Large intestine (tissue), 12 donors: Measurements from ENCODE around the gene LRRC37B. TPM values are rescaled to one million over a fixed set of nuclear protein-coding genes. Genes with fewer than 3 reads are reported as not detected.
"Not testable (repeated sequence)": the region's sequence is repeated elsewhere in the genome, so short reads cannot be mapped to it uniquely, and the experiment has no call there.

Experiments used
- DNase-seq, 2 donors: peaks; one replicate each; pipeline versions ENCODE4 v3.0.0 to v3.0.0-alpha.2; 2013
- H3K27ac ChIP-seq: one replicate; pipeline ENCODE4 v1.5.1; 2013; ENCODE audit warnings: low read length
- H3K27me3 ChIP-seq: 2 replicates; pipeline ENCODE4 v1.6.1; 2013; ENCODE audit warnings: low read length; ENCODE audit not compliant: control insufficient read depth, insufficient read depth
- H3K36me3 ChIP-seq: 2 replicates; pipeline ENCODE4 v1.6.1; 2013; ENCODE audit warnings: low read length; ENCODE audit not compliant: control insufficient read depth, insufficient read depth
- H3K4me1 ChIP-seq: one replicate; pipeline ENCODE4 v1.6.1; 2013; ENCODE audit warnings: low read length; ENCODE audit not compliant: control insufficient read depth, insufficient read depth
- H3K4me3 ChIP-seq: one replicate; pipeline ENCODE4 v1.5.1; 2013; ENCODE audit warnings: low read length
- H3K9me3 ChIP-seq: one replicate; pipeline ENCODE4 v1.6.1; 2013; ENCODE audit warnings: mild to moderate bottlenecking, low read depth, low read length, moderate library complexity; ENCODE audit not compliant: control insufficient read depth
- WGBS: methylation state at CpG from one replicate; pipeline ENCODE4 v1.1.5; 2013; ENCODE audit warnings: low lambda C conversion rate; ENCODE audit not compliant: insufficient coverage; 5-methylcytosine and 5-hydroxymethylcytosine counted together
- long read RNA-seq, 11 donors: transcript quantifications; one replicate each; lab custom pipeline, GENCODE V29; 2026
- polyA plus RNA-seq: library from polyadenylated mRNA; unstranded; fragments of 120-200 nt; gene quantifications from one replicate; pipeline ENCODE4 v1.2.1, GENCODE V29; 2013

LRRC37B gene
- 29.0 TPM for polyA plus RNA-seq
- long read RNA-seq, donor 1, partial matches to known transcripts: 0 of 2 reads
- long read RNA-seq, donor 1, other reads (novel, unspliced or antisense): 0 of 2 reads
- long read RNA-seq, donor 2, partial matches to known transcripts: 0 of 6 reads
- long read RNA-seq, donor 2, other reads (novel, unspliced or antisense): 0 of 6 reads
- long read RNA-seq, donor 3: 0 reads
- long read RNA-seq, donor 4, partial matches to known transcripts: 0 of 2 reads
- long read RNA-seq, donor 4, other reads (novel, unspliced or antisense): 0 of 2 reads
- long read RNA-seq, donor 5, partial matches to known transcripts: 0 of 4 reads
- long read RNA-seq, donor 5, other reads (novel, unspliced or antisense): 0 of 4 reads
- long read RNA-seq, donor 6, partial matches to known transcripts: 0 of 7 reads
- long read RNA-seq, donor 6, other reads (novel, unspliced or antisense): 0 of 7 reads
- long read RNA-seq, donor 7: 0 reads
- long read RNA-seq, donor 8, partial matches to known transcripts: 5 of 12 reads
- long read RNA-seq, donor 8, other reads (novel, unspliced or antisense): 0 of 12 reads
- long read RNA-seq, donor 9, partial matches to known transcripts: 0 of 2 reads
- long read RNA-seq, donor 9, other reads (novel, unspliced or antisense): 0 of 2 reads
- long read RNA-seq, donor 10, partial matches to known transcripts: 0 of 5 reads
- long read RNA-seq, donor 10, other reads (novel, unspliced or antisense): 0 of 5 reads
- long read RNA-seq, donor 11, partial matches to known transcripts: 0 of 2 reads
- long read RNA-seq, donor 11, other reads (novel, unspliced or antisense): 0 of 2 reads

- no CpG with 5 or more reads among the region's 51 CpGs for WGBS
- Histone ChIP-seq H3K27me3 (no peaks in the 10 kb centered on the region), H3K9me3 (no peaks in the 10 kb centered on the region), H3K27ac (peak within 1 kb of the TSS; percentile 59), H3K36me3 (no peaks in the 10 kb centered on the region), H3K4me3 (peak within 1 kb of the TSS; percentile 95), H3K4me1 (no peaks in the 10 kb centered on the region)
- DNase-seq: peak; percentile 79 to 87
Observed at GRCh38 chr17:32006957-32007462, at the start of gene LRRC37B. LRRC37B (plus strand) TSS chr17:32007383; CDS start chr17:32021393, 14,010 bp downstream.

GRCh38 chr17:31964131-31964530 lies 43.1 kb upstream of the LRRC37B start:
- H3K9me3 ChIP-seq, DNase-seq, H3K27ac ChIP-seq, H3K4me1 ChIP-seq, H3K27me3 ChIP-seq, H3K4me3 ChIP-seq: not testable (repeated sequence)
- WGBS: no CpG with 5 or more reads among the region's 8 CpGs
- peaks cover 35% of the 10 kb centered on the region for H3K36me3 ChIP-seq

GRCh38 chr17:31967648-31968047 lies 39.5 kb upstream of the LRRC37B start:
- no peak overlapping the region for H3K4me3 ChIP-seq
- no CpG with 5 or more reads among the region's 3 CpGs for WGBS
- H3K9me3 ChIP-seq: no peaks in the 10 kb centered on the region
- no peak overlapping the region for H3K27ac ChIP-seq
- H3K27me3 ChIP-seq: no peaks in the 10 kb centered on the region
- H3K36me3 ChIP-seq: peaks cover 30% of the 10 kb centered on the region
- no peak for DNase-seq
- H3K4me1 ChIP-seq: no peaks in the 10 kb centered on the region

GRCh38 chr17:31970416-31970815 lies 36.8 kb upstream of the LRRC37B start:
- not testable (repeated sequence) for H3K9me3 ChIP-seq, H3K4me3 ChIP-seq, H3K27ac ChIP-seq, DNase-seq, H3K4me1 ChIP-seq, H3K27me3 ChIP-seq
- H3K36me3 ChIP-seq: peaks cover 24% of the 10 kb centered on the region
- WGBS: no CpG with 5 or more reads among the region's 5 CpGs

GRCh38 chr17:31974269-31975071 lies 32.7 kb upstream of the LRRC37B start:
- WGBS: 100% methylated on average over 3 of the region's 14 CpGs
- peaks cover 11% of the 10 kb centered on the region for H3K36me3 ChIP-seq
- H3K27ac ChIP-seq, H3K27me3 ChIP-seq, H3K9me3 ChIP-seq, H3K4me3 ChIP-seq, DNase-seq, H3K4me1 ChIP-seq: not testable (repeated sequence)

GRCh38 chr17:31975391-31975790 lies 31.8 kb upstream of the LRRC37B start:
- H3K9me3 ChIP-seq, H3K4me1 ChIP-seq, H3K4me3 ChIP-seq, DNase-seq, H3K27me3 ChIP-seq, H3K27ac ChIP-seq: not testable (repeated sequence)
- no CpG with 5 or more reads among the region's 5 CpGs for WGBS
- peaks cover 10% of the 10 kb centered on the region for H3K36me3 ChIP-seq

- not testable (repeated sequence) for H3K4me3 ChIP-seq, H3K4me1 ChIP-seq, H3K27me3 ChIP-seq, H3K27ac ChIP-seq, H3K9me3 ChIP-seq, DNase-seq
- WGBS: no CpG with 5 or more reads among the region's 8 CpGs
- H3K36me3 ChIP-seq: peaks cover 61% of the 10 kb centered on the region
Observed at GRCh38 chr17:31991821-31992220, 15.4 kb upstream of the LRRC37B start.

- DNase-seq: no peak
- Histone ChIP-seq H3K9me3 (no peaks in the 10 kb centered on the region), H3K4me1 (no peaks in the 10 kb centered on the region), H3K4me3 (no peak overlapping the region), H3K36me3 (peaks cover 43% of the 10 kb centered on the region), H3K27me3 (no peaks in the 10 kb centered on the region), H3K27ac (no peak overlapping the region)
- 100% methylated on average over 1 of the region's 6 CpGs for WGBS
Observed at GRCh38 chr17:31997005-31997404, 10.2 kb upstream of the LRRC37B start.

GRCh38 chr17:32007463-32008298 lies 498 bp downstream of the LRRC37B start:
- no peaks in the 10 kb centered on the region for H3K27me3 ChIP-seq
- peak; percentile 19 to 63 for DNase-seq
- WGBS: no CpG with 5 or more reads among the region's 80 CpGs
- peak overlapping the region; percentile 95 for H3K4me3 ChIP-seq
- H3K27ac ChIP-seq: peak overlapping the region; percentile 55
- no peaks in the 10 kb centered on the region for H3K36me3 ChIP-seq
- H3K4me1 ChIP-seq: no peaks in the 10 kb centered on the region
- H3K9me3 ChIP-seq: no peaks in the 10 kb centered on the region
